H1 (cell line): ENCODE data around the gene HSD17B10. TPM values are rescaled to one million over a fixed set of nuclear protein-coding genes. Genes with fewer than 3 reads are reported as not detected.
A peak's percentile ranks its signal among the peaks of the same experiment; 100 is the strongest.

Experiments
- CTCF ChIA-PET: fragments of 300-600 bp; sonication (Branson Sonifier 250); formaldehyde crosslinking; loops from one replicate; lab custom pipeline; 2021; ENCODE audit not compliant: partially characterized antibody; lab: Charles Lee
- POLR2A ChIA-PET: fragments of 300-600 bp; sonication (Branson Sonifier 250); formaldehyde crosslinking; loops from one replicate; lab custom pipeline; 2021; ENCODE audit warnings: inconsistent platforms; ENCODE audit not compliant: partially characterized antibody; lab: Charles Lee
- DNase-seq, 2 experiments: peaks; one replicate each; pipeline versions ENCODE4 v3.0.0 to v3.0.0-alpha.2; 2010 to 2022; ENCODE audit warnings: low spot score in 2 of 2, low read depth in 1 of 2, mixed read lengths in 1 of 2
- FAIRE-seq: peaks from 2 replicates; lab custom pipeline; 2011; peaks lifted over from hg19 to GRCh38; lab: Jason Lieb, UNC
- H2AFZ ChIP-seq: 2 replicates; pipeline ENCODE4 v1.8.1; 2012; ENCODE audit warnings: low read length, inconsistent platforms
- H2AK5ac ChIP-seq: 2 replicates; pipeline ENCODE4 v1.6.1; 2013; ENCODE audit warnings: low read depth, low read length
- H2BK120ac ChIP-seq: replicated peaks from 2 replicates; pipeline ENCODE3; 2013; ENCODE audit warnings: low read depth, low read length, inconsistent platforms
- H2BK12ac ChIP-seq: 2 replicates; pipeline ENCODE4 v1.6.1; 2013; ENCODE audit warnings: low read depth, low read length
- H2BK15ac ChIP-seq: 2 replicates; pipeline ENCODE4 v1.6.1; 2013; ENCODE audit warnings: low read length
- H2BK20ac ChIP-seq: 2 replicates; pipeline ENCODE4 v1.6.1; 2013; ENCODE audit warnings: low read length
- H2BK5ac ChIP-seq: 2 replicates; pipeline ENCODE4 v1.6.1; 2013; ENCODE audit warnings: low read depth, low read length
- H3K14ac ChIP-seq: 2 replicates; pipeline ENCODE4 v1.6.1; 2013; ENCODE audit warnings: inconsistent platforms; ENCODE audit not compliant: insufficient read length
- H3K18ac ChIP-seq: 2 replicates; pipeline ENCODE4 v1.6.1; 2013; ENCODE audit warnings: low read length; ENCODE audit errors: extremely low read depth
- H3K23ac ChIP-seq: 2 replicates; pipeline ENCODE4 v1.6.1; 2013; ENCODE audit warnings: inconsistent platforms; ENCODE audit not compliant: insufficient read length
- H3K23me2 ChIP-seq: 2 replicates; pipeline ENCODE4 v1.6.1; 2013; ENCODE audit warnings: low read depth, low read length
- H3K27ac ChIP-seq: 2 replicates; pipeline ENCODE4 v1.6.1; 2011; ENCODE audit warnings: low read depth, low read length, inconsistent platforms
- H3K27me3 ChIP-seq, 4 experiments: replicated peaks in 1 of 4; 1 replicate in 1 of 4; 2 replicates in 3 of 4; pipeline versions ENCODE4 v1.6.1 to v1.8.1; 2011 to 2013; ENCODE audit warnings: low read length in 3 of 4, mild to moderate bottlenecking in 3 of 4, inconsistent platforms in 2 of 4, mixed read lengths in 2 of 4, moderate library complexity in 1 of 4; ENCODE audit not compliant: control insufficient read depth in 3 of 4, insufficient read depth in 3 of 4; ENCODE audit errors: extremely low read depth in 1 of 4
- H3K36me3 ChIP-seq, 4 experiments: 2 replicates each; pipeline versions ENCODE4 v1.6.1 to v1.8.1; 2011 to 2013; ENCODE audit warnings: mild to moderate bottlenecking in 4 of 4, low read length in 3 of 4, moderate library complexity in 2 of 4, control low read depth in 1 of 4, inconsistent platforms in 1 of 4; ENCODE audit not compliant: insufficient read depth in 4 of 4, control insufficient read depth in 2 of 4
- H3K4ac ChIP-seq: replicated peaks from 2 replicates; pipeline ENCODE3; 2013; ENCODE audit warnings: low read length, low read depth, mixed read lengths, inconsistent platforms; ENCODE audit not compliant: insufficient read length
- H3K4me1 ChIP-seq, 4 experiments: replicated peaks in 1 of 4; 1 replicate in 1 of 4; 2 replicates in 3 of 4; pipeline versions ENCODE4 v1.6.1 to v1.8.1; 2011 to 2013; ENCODE audit warnings: low read length in 3 of 4, inconsistent platforms in 2 of 4, mixed read lengths in 1 of 4; ENCODE audit not compliant: insufficient read depth in 4 of 4, control insufficient read depth in 3 of 4
- H3K4me2 ChIP-seq, 2 experiments: 2 replicates each; pipeline versions ENCODE4 v1.6.1 to v1.8.1; 2011 to 2013; ENCODE audit warnings: low read depth in 2 of 2, low read length in 2 of 2, control low read depth in 1 of 2, inconsistent platforms in 1 of 2, mild to moderate bottlenecking in 1 of 2; ENCODE audit not compliant: insufficient read depth in 1 of 2
- H3K4me3 ChIP-seq, 4 experiments: fragments of 200-600, 300-600 bp in 1 of 4; sonication (generic), shearing (Covaris generic), sonication (Bioruptor Twin) in 1 of 4; 2 replicates each; pipeline versions ENCODE4 v1.5.1 to v1.8.1; 2011 to 2016; ENCODE audit warnings: low read length in 4 of 4, low read depth in 3 of 4, control low read depth in 2 of 4, inconsistent platforms in 2 of 4, mild to moderate bottlenecking in 2 of 4, mixed read lengths in 1 of 4, moderate library complexity in 1 of 4; ENCODE audit not compliant: insufficient read depth in 2 of 4; ENCODE audit errors: extremely low read depth in 1 of 4
- H3K56ac ChIP-seq: replicated peaks from 2 replicates; pipeline ENCODE3; 2013; ENCODE audit warnings: low read depth, mild to moderate bottlenecking, mixed read lengths, low read length, inconsistent platforms; ENCODE audit not compliant: insufficient read length
- H3K79me1 ChIP-seq: 2 replicates; pipeline ENCODE4 v1.6.1; 2013; ENCODE audit warnings: low read depth, low read length, control low read depth
- H3K79me2 ChIP-seq, 2 experiments: 2 replicates each; pipeline versions ENCODE4 v1.6.1 to v1.8.1; 2012 to 2013; ENCODE audit warnings: low read length in 2 of 2, mild to moderate bottlenecking in 2 of 2, inconsistent platforms in 1 of 2; ENCODE audit not compliant: insufficient read depth in 2 of 2, control insufficient read depth in 1 of 2
- H3K9ac ChIP-seq, 4 experiments: replicated peaks in 1 of 4; 1 replicate in 1 of 4; 2 replicates in 3 of 4; pipeline versions ENCODE4 v1.6.1 to v1.8.1; 2011 to 2013; ENCODE audit warnings: low read depth in 3 of 4, low read length in 3 of 4, control low read depth in 2 of 4, mild to moderate bottlenecking in 2 of 4, moderate library complexity in 2 of 4, inconsistent platforms in 1 of 4; ENCODE audit errors: extremely low read depth in 1 of 4
- H3K9me3 ChIP-seq, 2 experiments: 2 replicates each; pipeline versions ENCODE4 v1.6.1 to v1.8.1; 2012 to 2013; ENCODE audit warnings: mild to moderate bottlenecking in 2 of 2, moderate library complexity in 2 of 2, control low read depth in 1 of 2, inconsistent platforms in 1 of 2, low read depth in 1 of 2, low read length in 1 of 2, mixed read lengths in 1 of 2; ENCODE audit not compliant: insufficient read depth in 2 of 2
- H4K20me1 ChIP-seq, 2 experiments: replicated peaks in 1 of 2; 2 replicates each; pipeline versions ENCODE3 to v1.8.1; 2011 to 2013; ENCODE audit warnings: inconsistent platforms in 2 of 2, low read length in 2 of 2, mild to moderate bottlenecking in 1 of 2; ENCODE audit not compliant: insufficient read depth in 2 of 2, control insufficient read depth in 1 of 2
- H4K5ac ChIP-seq: 2 replicates; pipeline ENCODE4 v1.6.1; 2013; ENCODE audit warnings: low read length, low read depth, mixed read lengths, inconsistent platforms; ENCODE audit not compliant: insufficient read length
- H4K8ac ChIP-seq: 2 replicates; pipeline ENCODE4 v1.8.0; 2013; ENCODE audit warnings: mild to moderate bottlenecking, moderate library complexity, low read length, inconsistent platforms; ENCODE audit not compliant: insufficient read depth; ENCODE audit errors: extremely low read depth
- H4K91ac ChIP-seq: replicated peaks from 2 replicates; pipeline ENCODE3; 2013; ENCODE audit warnings: low read length, mixed read lengths, inconsistent platforms; ENCODE audit not compliant: insufficient read length
- E2F6 ChIP-seq: IDR thresholded peaks from 2 replicates; pipeline ENCODE4 v1.6.1; 2012; ENCODE audit warnings: inconsistent platforms
- RAD21 ChIP-seq, 2 experiments: IDR thresholded peaks in 1 of 2; conservative IDR thresholded peaks in 1 of 2; 2 replicates each; pipeline ENCODE4 v1.6.1; 2011; ENCODE audit warnings: low read depth in 2 of 2, low read length in 2 of 2, improper control_type of control experiment in 1 of 2, inconsistent platforms in 1 of 2, mild to moderate bottlenecking in 1 of 2, moderate library complexity in 1 of 2
- SIN3A ChIP-seq, 2 experiments: IDR thresholded peaks in 1 of 2; conservative IDR thresholded peaks in 1 of 2; 2 replicates each; pipeline ENCODE4 v1.6.1; 2011 to 2012; ENCODE audit warnings: low read length in 2 of 2, improper control_type of control experiment in 1 of 2, low read depth in 1 of 2, mild to moderate bottlenecking in 1 of 2
- WGBS, 2 experiments: shearing (Covaris generic) in 1 of 2; methylation state at CpG; one replicate each; pipeline versions ENCODE4 v1.1.6 to v1.1.7; 2013 to 2015; ENCODE audit warnings: low lambda C conversion rate in 2 of 2, mixed read lengths in 2 of 2, inconsistent platforms in 1 of 2, low coverage in 1 of 2, missing lambda C conversion rate in 1 of 2; ENCODE audit not compliant: insufficient replicate concordance in 2 of 2, insufficient coverage in 1 of 2, insufficient read length in 1 of 2; ENCODE audit errors: extremely low coverage in 1 of 2, missing lambda C conversion rate in 1 of 2; 5-methylcytosine and 5-hydroxymethylcytosine counted together
- polyA plus RNA-seq, 7 experiments: library from polyadenylated mRNA; depleted of rRNA in 3 of 7; stranded (reverse) in 5 of 7; unstranded in 2 of 7; fragments of >200 nt in 5 of 7; fragments of 200-250 nt in 2 of 7; gene quantifications; 1 replicate in 5 of 7; 2 replicates in 1 of 7; 4 replicates in 1 of 7; pipeline versions ENCODE4 v1.2.1 to v1.2.3, GENCODE V29; 2011 to 2013; ENCODE audit warnings: missing spikeins in 2 of 7, mixed read lengths in 2 of 7
- total RNA-seq: library from RNA; stranded (reverse); fragmentation: NEBNext Ultra II Directional; extraction: Animal tissue kit (Norgen Biotek cat#: 25700); gene quantifications from 2 replicates; pipeline ENCODE4 v1.2.1, GENCODE V29; 2021
- TF ChIP-seq, protein P1 (sequence below), 3 experiments: IDR thresholded peaks; 1 replicate in 2 of 3; 2 replicates in 1 of 3; pipeline versions ENCODE4 v1.5.1 to v1.6.1; 2011; ENCODE audit warnings: low read length in 3 of 3, mild to moderate bottlenecking in 3 of 3, inconsistent platforms in 2 of 3, low read depth in 1 of 3, moderate library complexity in 1 of 3; ENCODE audit not compliant: insufficient read depth in 1 of 3; ENCODE audit errors: control extremely low read depth in 1 of 3

The HSD17B10 gene
- total and polyA plus RNA-seq, 2 of the 8 experiments (the other 6 are each of a cell fraction or from before 2014, with no cell fraction given) = 114 to 236 TPM

GRCh38 chrX:53445977-53446376 lies 11.8 kb upstream of the HSD17B10 start:
- Histone ChIP-seq H3K4ac (no peak overlapping the region), H3K4me3 (no peak overlapping the region), H2BK120ac (no peak overlapping the region), H3K27me3 (peaks cover 0 to 2% (median under 1%) of the 10 kb centered on the region in 4 experiments; a peak in 3 of 7 replicates), H4K91ac (no peak overlapping the region), H4K20me1 (no peaks in the 10 kb centered on the region), H2BK5ac (no peak overlapping the region), H3K23me2 (peaks cover 4% of the 10 kb centered on the region; the same call in 1 of the 2 replicates), H4K8ac (no peak overlapping the region), H2BK15ac (no peak overlapping the region), H3K56ac (no peak overlapping the region), H3K14ac (no peak overlapping the region), H3K18ac (no peak overlapping the region), H2AFZ (no peak overlapping the region), H3K4me2 (no peak overlapping the region), H2BK12ac (no peak overlapping the region), H3K9ac (no peak overlapping the region), H2BK20ac (no peak overlapping the region), H3K4me1 (no peaks in the 10 kb centered on the region), H4K5ac (no peak overlapping the region), H3K79me1 (no peaks in the 10 kb centered on the region), H2AK5ac (no peak overlapping the region)
- peak; percentile 93 for FAIRE-seq
- ChIA-PET CTCF (interaction anchor here (0.6 to 4.5 kb wide), 22 partner anchors 8 to 222 kb away, joined by 3 to 36 read pairs (median 3); partner anchors contain the start of genes RIBC1 and SMC1A), POLR2A (no interaction called here)
- 19% methylated on average over 5 of the region's 6 CpGs; no CpG with 5 or more reads in 1 of the 2 experiments for WGBS, 2 experiments
- TF ChIP-seq SIN3A (conservative IDR thresholded peaks at IDR 0.05 in 1 of 2, IDR thresholded peaks at IDR 0.05 in 1 of 2; ENCODE audit: low read depth in 1 of 2, low read length in 2 of 2) (0 out of 4 replicates have a peak, but pooled peaks of 1 of the 2 experiments have one; percentile 20), E2F6 (no peak), RAD21 (IDR thresholded peaks at IDR 0.05 in 1 of 2, conservative IDR thresholded peaks at IDR 0.05 in 1 of 2; ENCODE audit: low read depth in 2 of 2, low read length in 2 of 2) (peak; percentile 57 to 70)
- TF ChIP-seq, protein P1, sequence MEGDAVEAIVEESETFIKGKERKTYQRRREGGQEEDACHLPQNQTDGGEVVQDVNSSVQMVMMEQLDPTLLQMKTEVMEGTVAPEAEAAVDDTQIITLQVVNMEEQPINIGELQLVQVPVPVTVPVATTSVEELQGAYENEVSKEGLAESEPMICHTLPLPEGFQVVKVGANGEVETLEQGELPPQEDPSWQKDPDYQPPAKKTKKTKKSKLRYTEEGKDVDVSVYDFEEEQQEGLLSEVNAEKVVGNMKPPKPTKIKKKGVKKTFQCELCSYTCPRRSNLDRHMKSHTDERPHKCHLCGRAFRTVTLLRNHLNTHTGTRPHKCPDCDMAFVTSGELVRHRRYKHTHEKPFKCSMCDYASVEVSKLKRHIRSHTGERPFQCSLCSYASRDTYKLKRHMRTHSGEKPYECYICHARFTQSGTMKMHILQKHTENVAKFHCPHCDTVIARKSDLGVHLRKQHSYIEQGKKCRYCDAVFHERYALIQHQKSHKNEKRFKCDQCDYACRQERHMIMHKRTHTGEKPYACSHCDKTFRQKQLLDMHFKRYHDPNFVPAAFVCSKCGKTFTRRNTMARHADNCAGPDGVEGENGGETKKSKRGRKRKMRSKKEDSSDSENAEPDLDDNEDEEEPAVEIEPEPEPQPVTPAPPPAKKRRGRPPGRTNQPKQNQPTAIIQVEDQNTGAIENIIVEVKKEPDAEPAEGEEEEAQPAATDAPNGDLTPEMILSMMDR (IDR thresholded peaks at IDR 0.05; ENCODE audit: control extremely low read depth in 1 of 3, insufficient read depth in 1 of 3, low read depth in 1 of 3, low read length in 3 of 3) = peak; percentile 5 to 67 (median 62)
- TF ChIP-seq, all 59 proteins: peak for 3
- peak in 1 of 2 experiments; percentile 48 for DNase-seq
- no peaks in the 10 kb centered on the region for H3K79me2 ChIP-seq
- H3K36me3 ChIP-seq = no peaks in the 10 kb centered on the region
- no peak overlapping the region for H3K23ac ChIP-seq
- no peaks in the 10 kb centered on the region for H3K9me3 ChIP-seq
- no peak overlapping the region for H3K27ac ChIP-seq
